Measurements from ENCODE around the gene COL18A1. TPM values are rescaled to one million over a fixed set of nuclear protein-coding genes. Genes with fewer than 3 reads are reported as not detected.
A peak's percentile ranks its signal among the peaks of the same experiment; 100 is the strongest.

The COL18A1 gene
- total and polyA plus RNA-seq, 9 of the 15 experiments (the other 6 are each of a cell fraction or from before 2014, with no cell fraction given): 0.14 to 16.4 (median 2.0) TPM

- TF ChIP-seq, protein P1, sequence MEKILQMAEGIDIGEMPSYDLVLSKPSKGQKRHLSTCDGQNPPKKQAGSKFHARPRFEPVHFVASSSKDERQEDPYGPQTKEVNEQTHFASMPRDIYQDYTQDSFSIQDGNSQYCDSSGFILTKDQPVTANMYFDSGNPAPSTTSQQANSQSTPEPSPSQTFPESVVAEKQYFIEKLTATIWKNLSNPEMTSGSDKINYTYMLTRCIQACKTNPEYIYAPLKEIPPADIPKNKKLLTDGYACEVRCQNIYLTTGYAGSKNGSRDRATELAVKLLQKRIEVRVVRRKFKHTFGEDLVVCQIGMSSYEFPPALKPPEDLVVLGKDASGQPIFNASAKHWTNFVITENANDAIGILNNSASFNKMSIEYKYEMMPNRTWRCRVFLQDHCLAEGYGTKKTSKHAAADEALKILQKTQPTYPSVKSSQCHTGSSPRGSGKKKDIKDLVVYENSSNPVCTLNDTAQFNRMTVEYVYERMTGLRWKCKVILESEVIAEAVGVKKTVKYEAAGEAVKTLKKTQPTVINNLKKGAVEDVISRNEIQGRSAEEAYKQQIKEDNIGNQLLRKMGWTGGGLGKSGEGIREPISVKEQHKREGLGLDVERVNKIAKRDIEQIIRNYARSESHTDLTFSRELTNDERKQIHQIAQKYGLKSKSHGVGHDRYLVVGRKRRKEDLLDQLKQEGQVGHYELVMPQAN (IDR thresholded peaks at IDR 0.05; ENCODE audit: borderline replicate concordance): no peak
- no peak for TF ChIP-seq RBFOX2 (IDR thresholded peaks at IDR 0.05; ENCODE audit: low read depth, low read length)
Measured at GRCh38 chr21:45419162-45419561, 14.2 kb downstream of the COL18A1 start (continued).

- Histone ChIP-seq H2AFZ (ENCODE audit: low read depth, low read length) (no peak overlapping the region), H3K4me3 (no peak overlapping the region), H3K4me2 (ENCODE audit: insufficient read depth, low read length) (no peak overlapping the region), H3K9me1 (ENCODE audit: control insufficient read depth, insufficient read depth, low read length) (peaks cover 3% of the 10 kb centered on the region), H3K36me3 (ENCODE audit: control insufficient read depth, insufficient read depth, low read length) (no peaks in the 10 kb centered on the region), H3K79me2 (ENCODE audit: control insufficient read depth, insufficient read depth, low read length) (peaks cover 2% of the 10 kb centered on the region; the same call in 1 of the 3 replicates), H3K4me1 (replicated peaks in 1 of 2; ENCODE audit: control insufficient read depth in 2 of 2, insufficient read depth in 2 of 2, low read length in 2 of 2) (peaks cover 0 to 83% of the 10 kb centered on the region in 2 experiments; a peak in 3 of 5 replicates), H3K9me3 (replicated peaks; ENCODE audit: control insufficient read depth, insufficient read depth, low read depth, low read length) (no peaks in the 10 kb centered on the region), H4K20me1 (replicated peaks; ENCODE audit: control insufficient read depth, insufficient read depth, low read length) (peaks cover 45% of the 10 kb centered on the region), H3K27ac (ENCODE audit: extremely low read depth, low read depth, low read length) (no peak overlapping the region), H3K9ac (ENCODE audit: insufficient read depth in 1 of 2, low read depth in 2 of 2, low read length in 2 of 2) (peak overlapping the region in 1 of 2 experiments; percentile 61; a peak in 2 of 4 replicates), H3K27me3 (ENCODE audit: control insufficient read depth in 2 of 2, insufficient read depth in 2 of 2, low read length in 2 of 2) (no peaks in the 10 kb centered on the region; a peak in 2 of 5 replicates)
- 43% methylated on average over 29 of the region's 36 CpGs for WGBS (ENCODE audit: insufficient coverage, low coverage, missing lambda C conversion rate)
- in situ Hi-C loops (cut with MboI): no loop called here
- ATAC-seq: 0 out of 3 replicates have a peak, but pooled peaks have one; percentile 9
- CTCF ChIA-PET (ENCODE audit: low intra/inter-chr PET ratio): interaction anchor here (0.6 kb wide), 1 partner anchor 13 kb away, joined by 4 read pairs; no protein-coding TSS in a partner anchor
- DNase-seq (ENCODE audit: extremely low read depth in 1 of 4, low spot score in 3 of 4): no peak
- intact Hi-C loops (cut with micrococcal nuclease): no loop called here
- TF ChIP-seq ATF1 (CRISPR knock-in tag; IDR thresholded peaks at IDR 0.05) (no peak), ATF1 (tag; IDR thresholded peaks at IDR 0.05) (0 out of 2 replicates have a peak, but pooled peaks have one; percentile 30), TEAD1 (CRISPR knock-in tag; IDR thresholded peaks at IDR 0.05) (no peak)
- POLR2A ChIA-PET: interaction anchor here (0.7 to 1.0 kb wide), 7 partner anchors 9 to 97 kb away, joined by 3 to 5 read pairs (median 4); no protein-coding TSS in a partner anchor
- no peak for FAIRE-seq
- BruUV-seq (replicated peaks): no TSS peak
Measured at GRCh38 chr21:45420061-45421041, 15.4 kb downstream of the COL18A1 start.
